DMS53 treated with DMSO at 0.1 percent for 48 hours (cell line): Measurements from ENCODE around the gene CCDC40.
"Not testable (repeated sequence)": the region's sequence is repeated elsewhere in the genome, so short reads cannot be mapped to it uniquely, and the experiment has no call there.

Source experiments
- DNase-seq: peaks from one replicate; lab custom pipeline; 2025; ENCODE audit not compliant: unreplicated experiment; lab: John Stamatoyannopoulos, UW

The CCDC40 gene, protein sequence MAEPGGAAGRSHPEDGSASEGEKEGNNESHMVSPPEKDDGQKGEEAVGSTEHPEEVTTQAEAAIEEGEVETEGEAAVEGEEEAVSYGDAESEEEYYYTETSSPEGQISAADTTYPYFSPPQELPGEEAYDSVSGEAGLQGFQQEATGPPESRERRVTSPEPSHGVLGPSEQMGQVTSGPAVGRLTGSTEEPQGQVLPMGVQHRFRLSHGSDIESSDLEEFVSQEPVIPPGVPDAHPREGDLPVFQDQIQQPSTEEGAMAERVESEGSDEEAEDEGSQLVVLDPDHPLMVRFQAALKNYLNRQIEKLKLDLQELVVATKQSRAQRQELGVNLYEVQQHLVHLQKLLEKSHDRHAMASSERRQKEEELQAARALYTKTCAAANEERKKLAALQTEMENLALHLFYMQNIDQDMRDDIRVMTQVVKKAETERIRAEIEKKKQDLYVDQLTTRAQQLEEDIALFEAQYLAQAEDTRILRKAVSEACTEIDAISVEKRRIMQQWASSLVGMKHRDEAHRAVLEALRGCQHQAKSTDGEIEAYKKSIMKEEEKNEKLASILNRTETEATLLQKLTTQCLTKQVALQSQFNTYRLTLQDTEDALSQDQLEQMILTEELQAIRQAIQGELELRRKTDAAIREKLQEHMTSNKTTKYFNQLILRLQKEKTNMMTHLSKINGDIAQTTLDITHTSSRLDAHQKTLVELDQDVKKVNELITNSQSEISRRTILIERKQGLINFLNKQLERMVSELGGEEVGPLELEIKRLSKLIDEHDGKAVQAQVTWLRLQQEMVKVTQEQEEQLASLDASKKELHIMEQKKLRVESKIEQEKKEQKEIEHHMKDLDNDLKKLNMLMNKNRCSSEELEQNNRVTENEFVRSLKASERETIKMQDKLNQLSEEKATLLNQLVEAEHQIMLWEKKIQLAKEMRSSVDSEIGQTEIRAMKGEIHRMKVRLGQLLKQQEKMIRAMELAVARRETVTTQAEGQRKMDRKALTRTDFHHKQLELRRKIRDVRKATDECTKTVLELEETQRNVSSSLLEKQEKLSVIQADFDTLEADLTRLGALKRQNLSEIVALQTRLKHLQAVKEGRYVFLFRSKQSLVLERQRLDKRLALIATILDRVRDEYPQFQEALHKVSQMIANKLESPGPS

DNA sequence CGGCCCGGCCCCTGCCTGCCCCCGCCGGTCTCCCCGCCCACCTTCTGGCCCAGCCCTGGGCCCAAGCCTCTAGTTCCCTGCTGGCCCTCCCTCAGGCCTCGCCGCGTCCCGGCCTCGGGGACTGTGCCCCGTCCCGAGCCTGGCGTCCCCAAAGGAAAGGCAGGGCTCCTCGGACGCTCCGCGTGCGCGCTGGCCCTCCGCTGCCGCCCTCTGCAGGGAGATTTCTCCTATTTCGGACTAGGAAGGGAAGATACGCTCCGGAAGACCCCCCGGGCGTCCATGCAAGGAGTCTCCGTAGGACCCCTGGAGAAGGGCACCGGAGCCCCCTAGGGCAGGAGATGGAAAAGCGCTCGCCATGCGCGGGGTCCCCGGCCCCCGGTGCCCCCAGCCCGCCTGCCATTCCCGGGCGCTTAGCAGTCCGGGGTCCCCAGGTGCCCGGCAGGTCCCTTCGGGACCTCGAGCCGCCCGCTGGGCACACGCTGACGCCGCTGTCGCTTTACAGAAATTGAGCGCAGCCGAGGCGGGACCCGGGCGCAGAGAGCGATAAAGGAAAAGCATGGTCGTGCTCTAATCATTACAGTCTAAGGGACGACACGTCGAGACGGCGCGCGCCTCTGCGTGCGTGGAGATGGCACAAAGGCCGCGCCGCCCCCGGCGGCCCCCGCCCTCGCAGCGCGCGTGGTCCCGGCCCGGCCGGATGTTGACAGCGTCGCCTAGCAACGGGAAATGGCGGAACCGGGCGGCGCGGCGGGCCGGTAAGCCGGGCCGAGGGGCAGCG is at the start of gene CCDC40:
CCDC40 (plus strand) TSS at position 706 of the 778 bp plus-strand sequence; CDS start at position 727, 21 bp downstream.
- peak; percentile 72 for DNase-seq

DNA sequence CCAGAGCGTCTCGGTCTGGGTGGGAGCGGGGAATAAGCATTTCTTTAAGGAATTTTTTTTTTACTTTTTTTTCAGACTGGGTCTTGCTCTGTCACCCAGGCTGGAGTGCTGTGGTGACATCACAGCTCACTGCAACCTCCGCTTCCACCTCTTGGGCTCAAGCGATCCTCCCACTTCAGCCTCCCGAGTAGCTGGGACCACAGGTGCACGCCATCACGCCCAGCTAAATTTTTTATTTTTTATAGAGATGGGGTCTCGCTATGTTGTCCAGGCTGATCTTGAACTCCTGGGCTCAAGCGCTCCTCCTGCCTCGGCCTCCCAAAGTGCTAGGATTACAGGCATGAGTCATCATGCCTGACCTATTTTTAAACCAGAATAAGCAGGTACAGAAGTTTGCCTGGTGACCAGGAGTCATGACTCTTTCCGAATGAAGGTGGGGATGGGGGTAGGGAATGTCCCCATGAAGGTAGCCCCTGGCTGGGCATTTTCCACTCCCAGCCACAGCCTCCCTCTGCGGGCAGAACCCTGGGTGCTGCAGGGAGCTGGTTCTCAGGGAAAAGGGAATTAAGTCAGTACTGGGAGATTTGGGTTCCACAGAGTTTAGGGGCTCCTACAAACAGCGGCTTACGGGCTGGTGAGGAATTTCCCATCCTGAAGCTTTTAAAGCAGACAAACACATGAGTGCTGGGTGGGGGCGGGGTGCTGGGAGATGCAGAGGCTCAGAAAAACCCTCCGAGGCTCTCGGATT is 49.1 kb upstream of the CCDC40 start:
- no peak for DNase-seq

DNA sequence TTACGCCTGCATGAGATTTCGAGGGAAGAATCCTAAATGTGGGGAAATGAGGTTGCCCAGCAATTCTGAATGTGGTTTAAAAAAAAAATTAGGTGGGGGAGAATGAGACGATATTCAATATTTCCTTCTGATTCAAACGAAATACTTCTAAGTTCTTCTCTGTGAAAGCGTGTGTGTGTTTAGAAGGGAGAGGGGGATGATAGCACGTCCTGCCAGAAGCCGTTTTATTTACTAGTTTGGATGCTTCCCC is 48.6 kb upstream of the CCDC40 start:
- no peak for DNase-seq

DNA sequence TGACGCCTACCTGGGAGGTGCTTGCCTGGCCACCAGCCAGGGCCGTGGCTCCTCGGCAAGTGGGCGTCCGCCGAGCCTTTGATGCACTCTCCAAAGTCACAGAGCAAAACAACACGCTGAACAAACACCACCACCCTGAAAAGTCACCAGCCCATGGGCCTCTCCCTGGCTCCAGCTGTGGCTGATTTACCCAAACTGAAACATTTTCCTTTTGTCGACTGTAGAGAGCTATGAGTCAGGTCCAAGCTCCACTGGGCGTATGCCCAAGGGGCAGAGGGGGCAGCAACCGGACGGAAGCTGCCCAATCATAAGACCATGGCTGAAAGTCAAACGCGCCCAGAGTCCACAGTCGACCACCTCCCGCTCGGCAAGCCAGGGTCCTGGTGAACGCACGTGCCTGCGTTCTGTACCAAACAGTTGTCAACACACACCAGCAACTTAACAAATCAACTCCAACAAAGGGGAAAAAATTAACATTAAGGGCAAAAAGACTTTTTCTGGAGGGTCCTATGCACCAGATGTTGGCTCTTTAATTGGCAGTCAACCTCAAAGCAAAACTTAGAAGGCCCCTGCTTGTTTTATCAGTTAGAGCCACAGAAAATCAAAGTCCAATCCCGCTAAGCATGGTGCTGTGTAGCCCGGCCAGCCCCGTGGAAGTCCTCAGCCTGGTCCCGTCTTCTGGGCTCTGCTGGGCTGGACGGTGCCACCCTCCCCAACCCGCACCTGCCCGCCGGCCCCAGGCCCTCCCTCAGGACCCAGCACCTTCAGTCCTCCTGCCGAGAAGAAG is 48.1 kb upstream of the CCDC40 start:
- peak; percentile 65 for DNase-seq

DNA sequence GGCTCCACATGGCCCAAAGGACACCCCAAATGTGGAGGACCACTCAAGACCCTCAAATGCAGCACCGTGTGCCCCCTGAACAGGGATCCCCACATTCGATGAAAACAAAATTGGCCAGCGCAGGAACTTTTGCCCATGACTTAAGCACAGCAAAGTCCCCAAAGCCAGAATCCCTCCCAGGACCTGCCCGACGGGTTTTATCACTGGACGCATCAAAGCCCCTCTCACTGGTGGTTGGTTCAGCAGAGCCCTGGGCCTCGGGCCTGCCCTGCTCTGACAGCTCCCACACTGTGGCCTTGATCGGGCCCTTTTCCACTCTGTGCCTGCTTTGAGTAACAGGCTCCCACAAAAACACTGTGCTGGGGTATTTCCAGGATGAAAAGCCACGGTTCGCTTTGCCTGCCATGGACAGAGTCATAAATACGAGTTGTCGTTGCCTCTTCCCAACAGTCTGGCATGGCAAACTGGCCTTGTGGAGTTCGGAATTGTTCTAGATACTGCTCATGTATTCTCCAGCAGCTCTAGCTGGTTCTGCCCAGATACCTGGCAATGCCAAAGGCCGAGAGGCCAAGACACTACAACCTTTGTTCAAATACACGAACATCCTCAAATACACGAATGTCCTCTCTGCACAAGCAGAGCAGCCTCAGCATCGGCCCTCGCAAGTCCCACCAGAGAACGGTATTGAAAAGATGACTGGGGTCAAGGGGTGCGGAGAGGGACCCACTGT is 47.2 kb upstream of the CCDC40 start:
- no peak for DNase-seq

DNA sequence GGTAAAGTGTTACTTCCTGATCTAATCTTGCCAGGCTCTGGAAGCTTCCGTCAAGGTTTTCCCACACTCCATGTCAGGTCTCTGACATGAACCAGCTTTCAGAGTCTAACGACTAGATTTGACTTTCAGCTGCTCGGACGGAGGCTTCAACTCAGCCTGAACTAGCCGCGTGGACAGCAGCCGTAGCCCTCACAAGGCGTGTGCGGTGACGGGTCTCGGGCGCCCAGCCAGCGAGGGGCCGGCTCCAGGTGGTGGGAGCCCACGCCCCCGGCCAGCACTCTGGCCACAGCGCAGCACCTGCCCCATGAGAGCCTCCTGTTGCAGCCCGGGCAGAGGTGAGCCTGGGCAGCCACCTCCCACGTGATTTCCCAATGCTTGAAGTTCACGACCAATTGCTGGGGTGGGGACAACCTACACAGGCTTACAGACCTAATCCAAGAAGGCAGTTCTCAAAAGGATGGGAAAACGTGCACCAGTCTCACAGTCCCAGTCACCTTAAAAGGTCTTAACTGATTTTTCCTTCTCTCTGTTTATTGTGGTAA is 46.3 kb upstream of the CCDC40 start:
- no peak for DNase-seq

DNA sequence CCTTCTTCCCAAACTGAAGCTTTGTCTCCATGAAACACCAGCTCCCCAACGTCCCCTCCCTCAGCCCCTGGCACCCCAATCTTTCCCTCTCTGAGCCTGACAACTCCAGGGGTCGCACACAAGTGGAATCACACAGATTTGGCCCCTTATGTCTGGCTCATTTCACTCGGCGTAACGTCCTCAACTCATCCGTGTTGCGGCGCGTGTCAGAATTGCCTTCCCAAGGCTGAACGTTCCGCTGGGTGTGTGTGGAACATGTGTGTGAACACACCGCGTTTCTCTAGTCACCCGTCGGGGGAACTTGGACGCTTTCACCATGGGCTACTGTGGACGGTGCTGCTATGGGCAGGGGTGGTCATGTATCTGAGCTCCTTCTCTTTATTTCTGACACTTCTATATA is 45.7 kb upstream of the CCDC40 start:
- DNase-seq: no peak

DNA sequence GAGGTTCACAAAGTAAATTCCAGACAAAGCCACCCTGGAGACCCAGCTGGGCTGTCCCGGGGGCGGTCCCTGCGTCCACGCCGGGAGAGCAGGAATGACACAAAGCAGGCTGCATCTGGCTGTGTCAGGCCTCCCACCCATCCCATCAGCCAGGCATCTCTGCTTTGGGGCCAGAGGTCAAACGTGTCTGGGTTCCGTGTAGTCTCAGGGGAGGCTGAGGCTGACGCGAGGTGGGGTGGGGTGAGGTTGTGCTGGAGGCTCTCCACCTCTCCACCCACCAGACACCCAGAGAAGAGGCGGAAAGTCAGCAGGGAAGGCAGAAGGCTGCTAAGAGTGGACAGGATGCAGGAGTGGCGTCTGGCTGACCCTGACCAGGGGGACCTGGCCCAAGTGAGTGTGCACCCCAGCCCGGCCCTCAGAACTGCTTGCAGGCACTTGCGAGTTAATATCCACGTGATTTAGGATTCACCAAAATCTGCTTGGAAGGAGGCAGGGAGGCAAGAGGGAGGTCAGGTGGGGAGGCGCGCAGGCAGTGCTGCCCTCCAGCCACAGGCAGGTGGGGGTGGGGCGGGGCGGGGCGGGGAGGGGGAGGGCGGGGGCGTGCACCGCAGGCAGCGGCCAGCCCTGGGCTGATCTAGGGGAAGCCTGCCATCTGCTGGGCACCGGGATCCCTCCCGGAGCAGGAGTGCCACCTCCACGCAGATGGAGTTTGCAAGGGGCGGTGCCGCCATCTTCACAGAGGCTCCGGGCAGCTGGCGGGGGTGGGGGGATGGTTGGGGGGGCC is 45.1 kb upstream of the CCDC40 start:
- DNase-seq: peak; percentile 70

DNA sequence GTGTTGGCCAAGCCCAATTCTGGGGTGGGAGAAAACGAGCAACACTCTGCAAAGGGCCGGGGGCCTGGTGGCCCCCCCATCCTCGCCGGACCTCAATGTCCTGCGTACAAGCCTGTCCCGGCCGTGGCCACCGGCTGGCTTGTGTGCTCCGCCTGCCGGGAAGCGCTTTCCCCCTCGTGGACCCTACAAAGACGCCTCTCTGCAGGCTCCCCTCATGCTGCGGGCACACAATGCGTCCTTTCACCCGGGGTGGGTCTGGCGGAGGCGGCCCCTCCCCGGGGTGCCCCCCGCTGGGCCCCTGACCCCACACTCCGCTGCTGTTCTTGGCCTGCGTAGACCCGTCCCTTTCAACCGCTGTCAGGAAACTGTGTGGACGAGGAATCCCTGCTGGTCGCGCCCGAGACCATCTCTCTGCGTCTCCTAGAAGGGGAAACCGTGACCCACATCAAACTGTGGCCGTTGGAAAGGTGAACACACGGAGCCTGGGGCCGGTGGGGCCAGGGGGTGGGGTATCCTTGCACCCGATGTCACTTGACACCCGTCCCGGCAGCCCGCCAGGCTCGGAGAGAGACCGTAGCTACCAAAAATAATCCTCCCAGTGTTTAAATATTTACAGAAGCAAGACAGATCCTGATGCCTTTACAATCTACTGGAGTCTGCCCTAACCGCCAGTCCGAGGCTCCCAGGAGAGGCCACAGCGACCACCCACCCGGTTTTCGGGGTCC is 44.4 kb upstream of the CCDC40 start:
- peak; percentile 56 for DNase-seq

DNA sequence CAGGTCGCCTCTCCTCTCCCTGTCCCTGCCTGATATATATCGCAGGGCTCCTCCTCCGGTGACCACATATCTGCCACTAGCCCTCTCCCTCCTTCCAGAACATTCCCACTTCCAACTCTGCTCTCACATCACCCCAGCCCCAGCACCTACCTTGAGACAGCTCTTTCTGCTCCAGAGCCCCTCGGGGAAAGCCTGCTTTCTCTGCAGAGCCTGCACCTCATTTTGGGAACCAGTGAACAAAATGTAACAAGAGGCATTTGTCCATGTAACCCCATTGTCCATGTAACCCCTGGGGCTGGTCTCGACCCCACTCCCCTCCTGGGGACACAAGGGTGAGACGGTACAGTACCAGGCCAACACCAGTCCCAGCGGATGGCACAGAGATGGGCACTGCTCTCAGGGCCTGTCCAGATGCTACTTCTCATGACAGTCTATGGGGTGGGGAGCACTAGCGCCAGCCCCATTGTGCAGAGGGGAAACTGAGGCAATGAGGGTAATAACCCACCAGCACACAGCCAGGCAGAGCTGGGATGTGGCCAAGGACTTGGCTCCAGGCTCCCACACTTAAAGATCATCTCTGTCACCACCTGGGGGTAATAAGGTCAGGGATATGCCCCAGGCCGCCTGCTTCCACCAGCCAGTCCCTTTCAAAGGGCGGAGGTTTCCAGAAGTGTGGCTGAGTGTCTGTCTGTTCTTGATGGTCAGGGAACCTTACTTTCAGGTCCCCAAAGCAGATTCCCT is 43.6 kb upstream of the CCDC40 start:
- DNase-seq: peak; percentile 41

DNA sequence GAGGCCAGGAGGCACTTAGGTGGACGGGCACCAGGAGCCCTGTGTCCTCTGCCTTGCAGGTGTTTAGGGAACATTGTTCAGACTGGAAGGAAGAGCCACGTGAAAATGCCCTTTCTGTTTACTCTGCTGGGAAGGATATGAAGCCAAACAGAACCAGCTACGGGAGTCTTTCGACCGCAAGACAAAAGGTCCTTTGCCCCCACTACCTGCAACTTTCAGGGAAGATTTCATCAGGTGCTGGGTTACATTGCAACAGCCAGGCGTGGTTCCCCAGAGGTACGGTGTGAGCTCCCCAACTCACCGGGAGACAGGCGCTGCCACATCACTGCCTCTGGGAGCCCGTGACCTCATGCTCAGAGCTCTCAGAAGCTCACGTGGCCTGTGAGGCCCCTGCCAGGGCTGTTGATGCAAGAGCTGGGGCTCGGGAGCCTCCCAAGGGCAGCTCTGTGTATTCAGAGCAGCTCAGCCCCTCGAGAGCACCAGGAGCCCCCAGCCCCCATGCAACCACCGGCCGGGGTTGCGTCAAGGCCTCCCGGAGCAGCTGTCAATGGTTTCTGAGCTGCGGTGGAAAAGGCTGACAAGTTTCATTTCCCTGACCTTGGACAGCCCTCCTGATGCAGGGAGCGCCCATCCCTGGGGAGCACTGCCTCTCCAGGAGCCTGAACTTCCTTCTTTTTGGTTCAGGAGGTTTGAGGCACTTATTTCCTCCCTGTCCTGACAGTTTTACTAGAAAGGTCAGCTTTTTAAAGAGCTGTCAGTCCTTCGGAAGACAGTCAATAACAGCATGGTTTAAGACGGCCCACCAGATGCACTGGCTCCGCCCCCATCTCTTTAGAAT is 42.8 kb upstream of the CCDC40 start:
- peak; percentile 88 for DNase-seq

DNA sequence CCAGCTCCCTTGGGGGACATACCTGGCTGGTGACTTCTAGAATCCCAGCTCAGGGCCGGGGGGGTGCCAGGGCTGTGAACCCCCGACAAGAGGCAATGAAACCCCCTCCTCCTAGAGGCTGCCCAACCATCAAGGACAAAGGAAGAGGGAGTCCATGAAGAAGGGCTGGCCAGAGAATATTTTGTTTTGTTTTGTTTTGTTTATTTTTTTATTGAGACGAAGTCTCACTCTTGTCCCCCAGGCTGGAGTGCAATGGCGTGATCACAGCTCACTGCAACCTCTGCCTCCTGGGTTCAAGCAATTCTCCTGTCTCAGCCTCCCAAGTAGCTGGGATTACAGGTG is 42.2 kb upstream of the CCDC40 start:
- DNase-seq: not testable (repeated sequence)

DNA sequence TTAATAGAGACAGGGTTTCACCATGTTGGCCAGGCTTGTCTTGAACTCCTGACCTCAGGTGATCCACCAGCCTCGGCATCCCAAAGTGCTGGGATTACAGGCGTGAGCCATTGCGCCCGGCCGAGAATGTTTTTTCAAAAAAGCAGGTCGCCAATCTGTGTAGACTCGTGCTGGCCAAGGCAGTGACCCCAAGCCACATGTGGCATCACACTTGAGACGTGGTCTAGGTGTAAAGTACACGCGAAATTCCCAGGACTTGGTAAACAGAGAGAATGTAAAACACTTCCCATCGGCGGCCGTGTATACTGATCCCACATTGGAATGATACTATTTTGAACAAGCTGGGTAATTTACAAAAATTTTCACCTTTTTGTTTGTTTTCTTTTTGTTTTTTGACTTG is 41.8 kb upstream of the CCDC40 start:
- no peak for DNase-seq

DNA sequence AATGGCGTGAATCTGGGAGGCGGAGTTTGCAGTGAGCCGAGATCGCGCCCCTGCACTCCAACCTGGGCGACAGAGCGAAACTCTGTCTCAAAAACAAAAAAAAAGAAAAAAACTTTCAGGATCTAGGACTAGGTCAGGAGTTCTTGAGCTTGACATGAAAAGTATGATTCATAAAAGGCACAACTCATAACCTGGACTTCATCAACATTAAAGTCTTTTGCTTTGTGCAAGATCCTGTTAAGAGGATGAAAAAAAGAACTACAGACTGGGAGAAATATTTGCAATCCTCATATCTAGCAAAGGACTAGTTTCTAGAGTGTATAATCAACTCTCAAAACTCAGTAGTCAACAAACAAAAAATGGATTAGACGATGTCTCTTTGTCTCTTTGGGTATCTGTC is 40.7 kb upstream of the CCDC40 start:
- no peak for DNase-seq

DNA sequence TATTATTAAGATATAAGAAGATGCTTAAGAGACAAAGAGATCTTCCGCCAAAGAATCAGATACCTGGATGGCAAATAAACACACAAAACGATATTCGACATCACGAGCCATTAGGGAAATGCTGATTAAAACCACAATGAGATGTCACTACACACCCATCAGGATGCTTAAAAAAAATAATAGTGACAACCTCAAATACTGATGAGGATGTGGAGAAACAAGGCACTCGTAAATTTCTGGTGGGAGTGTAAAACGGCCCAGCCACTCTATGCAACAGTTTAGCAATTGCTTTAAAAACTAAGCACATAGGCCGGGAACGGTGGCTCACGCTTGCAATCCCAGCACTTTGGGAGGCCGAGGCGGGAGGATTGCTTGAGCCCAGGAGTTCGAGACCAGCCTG is 40.2 kb upstream of the CCDC40 start:
- DNase-seq: no peak
